Myocyte (in vitro differentiated cells): ENCODE data around the gene CNTNAP2. TPM values are rescaled to one million over a fixed set of nuclear protein-coding genes. Genes with fewer than 3 reads are reported as not detected.

Experiments used
- DNase-seq: peaks from one replicate; pipeline ENCODE4 v3.0.0-alpha.2; 2012; ENCODE audit warnings: low read depth
- total RNA-seq: library from RNA; depleted of rRNA; stranded (reverse); fragments of >200 nt; gene quantifications from 2 replicates; pipeline ENCODE4 v1.2.3, GENCODE V29; 2014

CNTNAP2 gene
- total RNA-seq, 1 donor from 2014 or later, result not detected

GRCh38 chr7:147196481-147196880 is 1079.9 kb downstream of the CNTNAP2 start:
- no peak for DNase-seq

- peak; percentile 8 for DNase-seq
Observed at GRCh38 chr7:147197006-147197405, 1080.4 kb downstream of the CNTNAP2 start.

- no peak for DNase-seq
Observed at GRCh38 chr7:147199868-147200267, 1083.3 kb downstream of the CNTNAP2 start.

- no peak for DNase-seq
Observed at GRCh38 chr7:147207988-147208387, 1091.4 kb downstream of the CNTNAP2 start.

- no peak for DNase-seq
Observed at GRCh38 chr7:147231275-147231674, 1114.7 kb downstream of the CNTNAP2 start.

- DNase-seq, result no peak
Observed at GRCh38 chr7:147235645-147236382, 1119.2 kb downstream of the CNTNAP2 start.

- DNase-seq, result no peak
Observed at GRCh38 chr7:147240468-147240867, 1123.9 kb downstream of the CNTNAP2 start.

GRCh38 chr7:147245274-147245673 is 1128.7 kb downstream of the CNTNAP2 start:
- peak; percentile 72 for DNase-seq

- no peak for DNase-seq
Observed at GRCh38 chr7:147249956-147250355, 1133.4 kb downstream of the CNTNAP2 start.

- no peak for DNase-seq
Observed at GRCh38 chr7:147251751-147252325, 1135.2 kb downstream of the CNTNAP2 start.

- DNase-seq, result no peak
Observed at GRCh38 chr7:147261693-147262092, 1145.1 kb downstream of the CNTNAP2 start.

GRCh38 chr7:147265528-147265927 is 1148.9 kb downstream of the CNTNAP2 start:
- DNase-seq, result no peak

- DNase-seq, result no peak
Observed at GRCh38 chr7:147276106-147276505, 1159.5 kb downstream of the CNTNAP2 start.

GRCh38 chr7:147276783-147277370 is 1160.3 kb downstream of the CNTNAP2 start:
- no peak for DNase-seq

- no peak for DNase-seq
Observed at GRCh38 chr7:147279514-147279913, 1162.9 kb downstream of the CNTNAP2 start.

GRCh38 chr7:147279964-147280374 is 1163.4 kb downstream of the CNTNAP2 start:
- DNase-seq, result no peak

GRCh38 chr7:147282204-147282603 is 1165.6 kb downstream of the CNTNAP2 start:
- DNase-seq, result no peak

GRCh38 chr7:147296201-147296600 is 1179.6 kb downstream of the CNTNAP2 start:
- DNase-seq, result no peak

GRCh38 chr7:147296986-147297385 is 1180.4 kb downstream of the CNTNAP2 start:
- no peak for DNase-seq

- peak; percentile 17 for DNase-seq
Observed at GRCh38 chr7:147298611-147299043, 1182.0 kb downstream of the CNTNAP2 start.

- DNase-seq, result no peak
Observed at GRCh38 chr7:147300293-147300692, 1183.7 kb downstream of the CNTNAP2 start.

GRCh38 chr7:147304376-147304775 is 1187.8 kb downstream of the CNTNAP2 start:
- no peak for DNase-seq

GRCh38 chr7:147305827-147306226 is 1189.2 kb downstream of the CNTNAP2 start:
- DNase-seq, result no peak
